Measurements from ENCODE around the gene MIOX. TPM values are rescaled to one million over a fixed set of nuclear protein-coding genes. Genes with fewer than 3 reads are reported as not detected.

The MIOX gene
- total RNA-seq, 2 donors from 2014 or later, result not detected

GRCh38 chr22:50524676-50525103 lies 38.0 kb downstream of the MIOX start:
- Histone ChIP-seq H3K27ac (ENCODE audit: low read depth, low read length) (peak overlapping the region; percentile 49), H3K36me3 (ENCODE audit: control insufficient read depth, insufficient read depth, low read length) (peaks cover 17% of the 10 kb centered on the region), H3K4me3 (ENCODE audit: low read length) (peak overlapping the region; percentile 88), H3K9ac (ENCODE audit: extremely low read depth, low read length, poor library complexity, severe bottlenecking) (peak overlapping the region; percentile 75), H3K9me3 (ENCODE audit: control insufficient read depth, low read length) (no peaks in the 10 kb centered on the region), H3K4me1 (ENCODE audit: control insufficient read depth, insufficient read depth, low read length) (no peaks in the 10 kb centered on the region), H3K27me3 (ENCODE audit: control insufficient read depth, insufficient read depth, low read length, poor library complexity, severe bottlenecking) (peaks cover 18% of the 10 kb centered on the region)
- peaks cover 11% of the 10 kb centered on the region for H3K36me3 Mint-ChIP-seq (ENCODE audit: low read depth)
- H3K27me3 Mint-ChIP-seq (ENCODE audit: insufficient read depth), result peaks cover 29% of the 10 kb centered on the region
- H3K27ac Mint-ChIP-seq, result peak overlapping the region; percentile 87
- H3K4me1 Mint-ChIP-seq, result peaks cover 9% of the 10 kb centered on the region
- DNase-seq, result no peak
- 32 to 39% methylated on average over 12 to 19 of the region's 19 CpGs for WGBS, 2 experiments (ENCODE audit: insufficient coverage in 1 of 2, insufficient read length in 1 of 2)
- H3K4me3 Mint-ChIP-seq, result peak overlapping the region; percentile 70
- no peak for TF ChIP-seq CTCF (conservative IDR thresholded peaks at IDR 0.05)
- H3K9me3 Mint-ChIP-seq, result no peaks in the 10 kb centered on the region

- peaks cover 16% of the 10 kb centered on the region for H3K36me3 ChIP-seq (ENCODE audit: control insufficient read depth, insufficient read depth, low read length)
- Mint-ChIP-seq H3K27ac (peak within 1 kb of the TSS; percentile 87), H3K4me1 (peaks cover 9% of the 10 kb centered on the region), H3K9me3 (no peaks in the 10 kb centered on the region), H3K4me3 (peak within 1 kb of the TSS; percentile 70), H3K36me3 (ENCODE audit: low read depth) (peaks cover 8% of the 10 kb centered on the region), H3K27me3 (ENCODE audit: insufficient read depth) (peaks cover 31% of the 10 kb centered on the region)
- H3K9ac ChIP-seq (ENCODE audit: extremely low read depth, low read length, poor library complexity, severe bottlenecking), result peak within 1 kb of the TSS; percentile 75
- peaks cover 24% of the 10 kb centered on the region for H3K27me3 ChIP-seq (ENCODE audit: control insufficient read depth, insufficient read depth, low read length, poor library complexity, severe bottlenecking)
- peak; percentile 98 for DNase-seq
- H3K9me3 ChIP-seq (ENCODE audit: control insufficient read depth, low read length), result no peaks in the 10 kb centered on the region
- 0 to 2% methylated on average over 50 to 84 of the region's 84 CpGs for WGBS, 2 experiments (ENCODE audit: insufficient coverage in 1 of 2, insufficient read length in 1 of 2)
- H3K4me3 ChIP-seq (ENCODE audit: low read length), result peak within 1 kb of the TSS; percentile 88
- H3K4me1 ChIP-seq (ENCODE audit: control insufficient read depth, insufficient read depth, low read length), result no peaks in the 10 kb centered on the region
- H3K27ac ChIP-seq (ENCODE audit: low read depth, low read length), result peak within 1 kb of the TSS; percentile 87
- TF ChIP-seq CTCF (conservative IDR thresholded peaks at IDR 0.05), result peak; percentile 73
Observed at GRCh38 chr22:50525104-50525857, 38.6 kb downstream of the MIOX start, which contains the start of gene SCO2. Gene SCO2 (minus strand): TSS chr22:50525598. CDS start chr22:50524411, 1,187 bp downstream.

GRCh38 chr22:50525858-50526107 lies 39.1 kb downstream of the MIOX start:
- Mint-ChIP-seq H3K36me3 (ENCODE audit: low read depth) (peaks cover 8% of the 10 kb centered on the region), H3K9me3 (no peaks in the 10 kb centered on the region), H3K27me3 (ENCODE audit: insufficient read depth) (peaks cover 36% of the 10 kb centered on the region), H3K4me1 (peaks cover 9% of the 10 kb centered on the region), H3K4me3 (peak overlapping the region; percentile 70), H3K27ac (no peak overlapping the region)
- Histone ChIP-seq H3K4me3 (ENCODE audit: low read length) (peak overlapping the region; percentile 88), H3K9ac (ENCODE audit: extremely low read depth, low read length, poor library complexity, severe bottlenecking) (no peak overlapping the region), H3K27me3 (ENCODE audit: control insufficient read depth, insufficient read depth, low read length, poor library complexity, severe bottlenecking) (peaks cover 29% of the 10 kb centered on the region), H3K4me1 (ENCODE audit: control insufficient read depth, insufficient read depth, low read length) (no peaks in the 10 kb centered on the region), H3K9me3 (ENCODE audit: control insufficient read depth, low read length) (no peaks in the 10 kb centered on the region), H3K36me3 (ENCODE audit: control insufficient read depth, insufficient read depth, low read length) (peaks cover 16% of the 10 kb centered on the region), H3K27ac (ENCODE audit: low read depth, low read length) (peak overlapping the region; percentile 87)
- TF ChIP-seq CTCF (conservative IDR thresholded peaks at IDR 0.05), result no peak
- DNase-seq, result no peak
- 0% methylated on average over 5 to 33 of the region's 33 CpGs for WGBS, 2 experiments (ENCODE audit: insufficient coverage in 1 of 2, insufficient read length in 1 of 2)

All from endodermal cell (in vitro differentiated cells).